ENCODE results near the gene MRPL9.

DNA sequence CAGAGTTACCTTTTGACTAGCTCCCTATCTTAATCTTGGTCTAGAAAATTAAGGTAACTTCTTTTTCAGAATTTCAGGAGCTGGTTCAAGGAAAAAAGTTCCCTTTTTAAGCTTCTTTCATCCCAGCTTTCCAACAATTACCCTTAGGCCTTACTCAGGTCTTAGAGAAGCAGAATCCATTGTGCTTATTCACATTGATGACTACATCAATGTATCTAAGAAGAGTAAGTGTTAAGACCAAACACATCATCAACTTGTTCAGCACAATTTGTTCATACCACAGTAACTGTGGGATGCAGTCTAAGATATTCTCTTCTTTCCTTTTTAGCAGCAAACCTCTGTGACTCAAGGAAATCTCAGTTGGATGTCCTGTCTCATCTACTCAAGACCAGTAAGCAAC lies 4.1 kb downstream of the MRPL9 start:
- TF ChIP-seq CTCF (IDR thresholded peaks at IDR 0.05) (no peak), EZH2 (IDR thresholded peaks at IDR 0.05; ENCODE audit: borderline replicate concordance, insufficient read depth, low read depth, low read length, poor library complexity, severe bottlenecking) (no peak)
